HK-2 (cell line): Measurements from ENCODE around the gene ZNF609.
"Not testable (repeated sequence)": the region's sequence is repeated elsewhere in the genome, so short reads cannot be mapped to it uniquely, and the experiment has no call there.

Experiments used
- DNase-seq: peaks from one replicate; pipeline ENCODE4 v3.0.0-alpha.2; 2018; ENCODE audit not compliant: unreplicated experiment

ZNF609 gene

GRCh38 chr15:64586259-64586870 is 126.0 kb downstream of the ZNF609 start:
- no peak for DNase-seq

- DNase-seq = no peak
Measured at GRCh38 chr15:64586984-64587383, 126.6 kb downstream of the ZNF609 start.

GRCh38 chr15:64589435-64590084 is 129.2 kb downstream of the ZNF609 start:
- no peak for DNase-seq

GRCh38 chr15:64592845-64593244 is 132.5 kb downstream of the ZNF609 start:
- not testable (repeated sequence) for DNase-seq

GRCh38 chr15:64596701-64597476 is 136.5 kb downstream of the ZNF609 start:
- DNase-seq = no peak

GRCh38 chr15:64597477-64597822 is 137.1 kb downstream of the ZNF609 start:
- no peak for DNase-seq

- no peak for DNase-seq
Measured at GRCh38 chr15:64599226-64599625, 138.8 kb downstream of the ZNF609 start.

- no peak for DNase-seq
Measured at GRCh38 chr15:64599716-64600115, 139.3 kb downstream of the ZNF609 start.

GRCh38 chr15:64600794-64601193 is 140.4 kb downstream of the ZNF609 start:
- no peak for DNase-seq

GRCh38 chr15:64604319-64604718 is 143.9 kb downstream of the ZNF609 start:
- no peak for DNase-seq

- DNase-seq = not testable (repeated sequence)
Measured at GRCh38 chr15:64607416-64607815, 147.0 kb downstream of the ZNF609 start.

- DNase-seq = no peak
Measured at GRCh38 chr15:64610257-64610919, 150.0 kb downstream of the ZNF609 start.

- no peak for DNase-seq
Measured at GRCh38 chr15:64611085-64611725, 150.8 kb downstream of the ZNF609 start.

GRCh38 chr15:64614519-64614918 is 154.1 kb downstream of the ZNF609 start:
- DNase-seq = no peak

- DNase-seq = no peak
Measured at GRCh38 chr15:64617727-64618126, 157.3 kb downstream of the ZNF609 start.

- DNase-seq = no peak
Measured at GRCh38 chr15:64618138-64618537, 157.8 kb downstream of the ZNF609 start.

- DNase-seq = no peak
Measured at GRCh38 chr15:64618540-64618939, 158.2 kb downstream of the ZNF609 start.

- DNase-seq = no peak
Measured at GRCh38 chr15:64619880-64620839, 159.8 kb downstream of the ZNF609 start.

- DNase-seq = no peak
Measured at GRCh38 chr15:64621056-64621455, 160.7 kb downstream of the ZNF609 start.

- no peak for DNase-seq
Measured at GRCh38 chr15:64622410-64623260, 162.3 kb downstream of the ZNF609 start.
